Kidney epithelial cell (primary cell): ENCODE data around the gene MAGEB6. TPM values are rescaled to one million over a fixed set of nuclear protein-coding genes. Genes with fewer than 3 reads are reported as not detected.
"Not testable (repeated sequence)": the region's sequence is repeated elsewhere in the genome, so short reads cannot be mapped to it uniquely, and the experiment has no call there.

Source experiments
- DNase-seq: peaks from one replicate; pipeline ENCODE4 v3.0.0-alpha.2; 2010; ENCODE audit warnings: low read depth
- H3K27me3 ChIP-seq: 2 replicates; pipeline ENCODE4 v1.6.0; 2011; ENCODE audit warnings: low read length; ENCODE audit not compliant: control insufficient read depth, insufficient read depth
- H3K36me3 ChIP-seq: 2 replicates; pipeline ENCODE4 v1.5.1; 2011; ENCODE audit warnings: low read length; ENCODE audit not compliant: control insufficient read depth, insufficient read depth
- H3K4me3 ChIP-seq: 2 replicates; pipeline ENCODE4 v1.5.1; 2011; ENCODE audit warnings: low read depth, mild to moderate bottlenecking, control low read depth, low read length
- CTCF ChIP-seq: IDR thresholded peaks from 2 replicates; pipeline ENCODE4 v1.5.1; 2011; ENCODE audit warnings: mild to moderate bottlenecking, moderate library complexity, low read length, control low read depth, inconsistent platforms; ENCODE audit not compliant: insufficient read depth, poor library complexity, severe bottlenecking
- total RNA-seq: library from RNA; depleted of rRNA; stranded (reverse); fragments of >200 nt; gene quantifications from 2 replicates; pipeline ENCODE4 v1.2.3, GENCODE V29; 2015

MAGEB6 gene
- total RNA-seq: not detected in 2 replicates

- Histone ChIP-seq H3K4me3 (no peak within 1 kb of the TSS), H3K27me3 (no peaks in the 10 kb centered on the region), H3K36me3 (no peaks in the 10 kb centered on the region)
- no peak for TF ChIP-seq CTCF
- DNase-seq: no peak
These were observed at the start of gene MAGEB6 for GRCh38 chrX:26192204-26192603. Gene MAGEB6 (plus strand): TSS chrX:26192440. CDS start chrX:26193847, 1,407 bp downstream.

- no peaks in the 10 kb centered on the region for H3K27me3 ChIP-seq
- H3K4me3 ChIP-seq: no peak overlapping the region
- H3K36me3 ChIP-seq: no peaks in the 10 kb centered on the region
- no peak for TF ChIP-seq CTCF
- no peak for DNase-seq
These were observed 46.2 kb upstream of the MAGEB6 start for GRCh38 chrX:26146024-26146423.

GRCh38 chrX:26160301-26160700 is 31.9 kb upstream of the MAGEB6 start, which contains the start of gene MAGEB6B:
Gene MAGEB6B (plus strand): TSS chrX:26160601. CDS start chrX:26160601, 0 bp downstream.
- Histone ChIP-seq H3K4me3 (no peak within 1 kb of the TSS), H3K36me3 (no peaks in the 10 kb centered on the region), H3K27me3 (no peaks in the 10 kb centered on the region)
- no peak for TF ChIP-seq CTCF
- DNase-seq: no peak

GRCh38 chrX:26203561-26203960 is 11.3 kb downstream of the MAGEB6 start:
- no peak for TF ChIP-seq CTCF
- no peak overlapping the region for H3K4me3 ChIP-seq
- H3K36me3 ChIP-seq: no peaks in the 10 kb centered on the region
- no peaks in the 10 kb centered on the region for H3K27me3 ChIP-seq
- no peak for DNase-seq

GRCh38 chrX:26204717-26205116 is 12.5 kb downstream of the MAGEB6 start:
- H3K4me3 ChIP-seq, DNase-seq, H3K27me3 ChIP-seq, H3K36me3 ChIP-seq: not testable (repeated sequence)

- TF ChIP-seq CTCF: no peak
- Histone ChIP-seq H3K4me3 (no peak overlapping the region), H3K27me3 (no peaks in the 10 kb centered on the region), H3K36me3 (no peaks in the 10 kb centered on the region)
- no peak for DNase-seq
These were observed 15.8 kb downstream of the MAGEB6 start for GRCh38 chrX:26208012-26208411.
